Stimulated activated CD8-positive, alpha-beta memory T cell treated with anti-CD3 and anti-CD28 coated beads, Interleukin-2, amount 100 ng/mL, for 1 hour (primary cell): ENCODE results near the gene AGPAT4.

Experiments
- DNase-seq, 2 donors: peaks; one replicate each; pipeline ENCODE4 v3.0.0-alpha.2; 2020; ENCODE audit warnings: low read depth in 2 of 2

AGPAT4 gene

DNA sequence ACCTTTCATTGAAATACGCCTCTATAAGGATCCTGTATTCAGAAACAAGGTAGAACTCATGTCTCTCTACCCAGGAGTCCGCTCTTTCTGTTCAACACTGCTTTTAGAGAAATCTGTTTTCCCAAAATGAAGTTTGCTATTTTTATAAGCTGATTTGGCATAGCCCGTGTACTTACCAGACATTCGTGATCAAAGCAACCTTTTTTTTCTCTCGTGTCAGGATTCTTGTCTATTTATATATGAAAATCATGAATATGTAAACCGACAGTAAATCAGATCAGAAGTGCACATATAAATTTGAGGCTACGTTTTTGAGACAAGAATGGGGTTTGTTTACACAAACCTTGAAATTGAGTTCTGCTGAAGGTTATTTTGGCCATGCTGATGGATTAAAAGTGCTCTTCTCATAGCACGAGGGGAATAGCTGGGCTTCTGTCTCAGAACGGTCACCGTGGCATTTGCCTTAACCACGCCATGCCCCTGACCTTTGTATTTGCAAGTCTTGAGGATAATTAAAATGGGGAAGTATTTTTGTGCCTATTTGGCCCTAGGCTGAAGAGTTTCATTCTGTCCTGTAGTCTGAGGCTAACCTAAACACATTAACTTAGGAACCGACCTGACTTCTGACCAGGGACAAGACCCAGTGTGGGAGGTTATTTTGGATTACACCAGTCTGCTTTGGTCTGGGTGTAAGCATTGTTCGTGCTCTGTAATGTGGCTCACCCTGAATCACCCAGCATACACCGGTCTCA is 163.7 kb downstream of the AGPAT4 start:
- no peak for DNase-seq

DNA sequence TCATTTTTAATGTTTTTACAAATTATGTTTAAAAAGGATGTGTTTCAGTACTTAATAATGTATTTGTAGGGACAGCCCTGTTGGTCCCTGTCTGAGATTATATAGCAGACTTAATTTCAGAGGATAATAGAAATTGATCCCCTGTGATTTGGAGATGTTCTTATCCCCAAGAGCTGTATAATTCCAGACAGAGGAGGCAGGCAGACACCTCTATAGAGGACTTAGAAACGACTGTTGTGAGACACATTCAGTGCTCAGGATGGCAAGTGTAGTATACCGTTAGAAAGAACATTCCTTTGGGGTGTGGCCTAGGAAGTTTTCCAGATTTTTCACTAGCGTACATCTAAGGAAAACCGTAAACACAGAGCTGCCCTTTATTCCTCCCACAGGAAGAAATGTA is 164.5 kb downstream of the AGPAT4 start:
- no peak for DNase-seq

DNA sequence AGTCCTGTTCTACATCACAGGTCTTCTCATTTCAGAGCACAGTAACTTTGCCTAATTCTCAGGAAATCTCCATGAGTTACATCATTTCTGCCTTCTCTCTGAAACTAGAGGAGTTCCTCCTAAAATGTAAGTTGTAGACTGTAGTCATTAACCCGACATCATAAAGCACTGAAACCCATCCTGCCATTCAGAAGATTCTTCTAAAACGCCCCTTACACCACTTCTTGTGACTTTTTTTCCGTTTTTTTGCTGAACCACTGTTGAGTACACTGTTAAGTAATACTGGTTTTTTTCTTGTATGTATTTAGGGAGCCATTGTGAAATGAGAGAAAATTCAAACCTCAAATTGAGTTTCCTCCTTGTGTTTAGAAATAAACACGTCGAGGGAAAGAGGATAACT is 164.9 kb downstream of the AGPAT4 start:
- DNase-seq, result no peak

DNA sequence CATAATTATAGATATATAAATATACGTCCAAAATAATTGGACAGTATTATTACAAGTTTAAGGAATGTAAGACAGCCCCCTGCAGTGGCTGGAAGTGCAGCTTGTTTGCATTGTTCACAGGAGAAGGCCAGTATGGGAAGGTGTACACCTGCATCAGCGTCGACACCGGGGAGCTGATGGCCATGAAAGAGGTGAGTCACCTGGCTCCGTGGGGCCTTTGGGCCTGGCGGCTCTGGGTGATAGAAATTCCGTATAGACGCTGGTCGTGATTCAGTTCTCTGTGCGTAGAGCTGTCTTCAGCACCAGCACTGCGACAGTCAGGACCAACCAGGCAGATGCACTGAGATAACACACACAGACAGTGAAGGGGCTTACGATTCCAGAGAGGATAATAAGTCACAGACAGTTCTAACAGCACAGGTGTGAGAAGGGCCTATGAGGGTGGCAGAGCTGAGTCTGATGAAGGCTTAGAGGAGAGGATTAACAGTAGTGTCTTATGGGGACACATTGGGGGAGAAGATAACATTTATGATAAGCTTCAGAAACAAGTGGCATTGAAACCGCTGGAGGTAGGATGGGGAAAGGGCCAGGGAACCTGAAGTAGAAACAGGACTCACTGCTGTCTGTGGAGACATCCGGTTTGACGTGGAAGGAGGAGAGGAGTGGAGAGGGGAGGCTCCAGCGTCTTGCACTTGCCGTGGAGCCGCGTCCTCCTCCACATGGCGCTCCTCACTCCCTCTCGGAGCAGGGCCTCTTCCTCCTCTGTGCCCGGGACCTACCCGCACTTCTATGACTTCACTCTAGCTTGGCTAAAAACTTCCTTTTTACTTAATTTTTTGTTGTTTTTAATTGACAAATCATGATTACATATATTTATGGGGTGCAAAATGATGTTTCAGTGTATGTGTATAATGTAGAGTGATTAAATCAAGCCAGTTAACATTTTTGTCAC is 165.8 kb downstream of the AGPAT4 start:
- no peak for DNase-seq

DNA sequence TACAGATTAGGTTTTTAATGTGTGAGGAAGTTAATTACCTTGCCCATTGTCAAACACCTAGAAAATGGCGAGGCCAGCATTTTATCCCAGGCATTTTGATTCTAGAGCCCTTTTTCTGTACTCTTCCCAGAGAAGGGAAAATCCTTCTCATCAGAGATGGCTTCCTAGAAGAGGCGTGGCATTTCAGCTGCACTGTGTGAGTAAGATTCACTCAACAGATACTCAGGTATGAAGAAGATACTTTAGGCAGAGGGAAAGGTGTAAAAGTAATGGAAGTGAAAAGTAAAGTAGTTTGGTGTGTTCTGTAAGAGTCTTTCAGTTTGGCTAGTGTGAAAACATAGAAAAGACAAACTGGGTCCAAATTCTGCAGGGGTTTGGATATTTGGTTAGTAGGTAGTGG is 168.5 kb downstream of the AGPAT4 start:
- DNase-seq, result no peak

DNA sequence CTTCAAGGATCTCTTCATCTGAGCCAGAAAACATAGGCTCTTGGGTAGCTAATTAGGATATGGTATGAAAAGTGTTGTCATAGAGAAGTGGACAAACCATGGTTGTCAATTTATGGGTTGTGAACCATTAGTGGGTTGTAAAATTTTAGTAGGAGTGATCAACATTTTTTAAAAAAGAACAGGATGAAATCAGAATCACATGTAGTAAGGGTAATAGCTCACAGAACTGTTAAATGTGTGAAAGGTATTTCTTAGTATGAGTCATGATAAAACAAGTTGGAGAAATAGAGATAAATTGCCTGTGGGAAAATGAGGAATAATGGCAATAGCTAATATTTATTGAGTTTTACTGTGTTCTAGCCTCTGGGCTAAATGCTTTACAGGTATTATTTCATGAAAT is 168.9 kb downstream of the AGPAT4 start:
- no peak for DNase-seq

DNA sequence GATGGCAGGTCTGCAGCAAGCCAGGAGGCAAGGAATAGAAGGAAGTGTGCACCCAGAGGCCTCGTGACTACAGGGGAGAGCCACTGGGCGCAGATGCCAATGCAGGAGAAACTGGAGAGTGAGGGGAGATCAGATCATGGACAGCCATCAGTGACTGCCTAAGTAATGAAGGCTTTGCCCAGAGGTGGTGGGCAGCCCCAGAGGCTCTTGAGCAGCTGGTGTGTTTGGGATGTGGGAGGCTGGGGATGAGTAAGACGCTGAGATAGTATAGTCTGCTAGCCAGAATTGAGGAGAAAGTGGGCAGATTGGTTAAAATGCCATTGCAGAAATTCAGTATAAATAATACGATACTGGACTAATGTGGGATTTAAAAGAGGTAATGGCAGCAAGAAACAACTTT is 170.4 kb downstream of the AGPAT4 start:
- DNase-seq, result no peak

DNA sequence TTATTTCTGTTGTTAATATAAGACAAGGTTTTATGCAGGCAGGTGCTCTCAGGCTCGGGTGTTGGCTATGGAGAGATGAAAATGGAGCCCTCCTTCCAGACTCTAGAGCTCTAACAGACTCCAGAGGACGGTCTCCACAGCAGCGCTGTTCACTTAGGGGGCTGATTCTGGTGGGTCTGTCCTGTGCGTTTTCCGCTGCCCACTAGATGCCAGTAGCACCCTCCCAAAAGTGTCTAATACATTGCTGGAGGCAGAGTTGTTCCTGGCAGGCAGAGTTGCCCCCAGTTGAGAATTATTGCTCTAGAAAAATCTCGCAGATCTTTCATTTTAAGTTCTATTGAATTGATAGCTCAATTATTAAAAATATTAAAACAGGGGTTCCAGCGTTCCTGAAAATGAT is 172.3 kb downstream of the AGPAT4 start:
- no peak for DNase-seq

DNA sequence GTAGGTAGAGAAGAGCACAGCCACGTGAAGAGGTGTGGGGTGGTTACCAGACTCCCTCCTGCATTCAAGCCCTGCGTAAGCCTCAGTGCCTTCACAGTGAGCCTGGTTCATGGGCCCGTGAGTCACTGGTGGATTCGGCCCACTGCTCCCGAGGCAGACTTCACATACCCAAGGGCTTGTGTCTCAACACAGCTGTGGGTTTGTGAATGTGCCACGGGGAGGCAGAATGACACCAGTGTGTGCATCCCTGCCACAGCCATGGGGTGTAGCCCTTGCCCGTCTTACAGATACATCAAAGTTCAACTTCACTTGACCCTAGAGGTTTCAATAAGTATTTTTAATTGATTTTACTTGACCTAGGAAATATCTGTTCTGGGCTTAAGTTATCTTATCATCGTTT is 173.8 kb downstream of the AGPAT4 start:
- no peak for DNase-seq

DNA sequence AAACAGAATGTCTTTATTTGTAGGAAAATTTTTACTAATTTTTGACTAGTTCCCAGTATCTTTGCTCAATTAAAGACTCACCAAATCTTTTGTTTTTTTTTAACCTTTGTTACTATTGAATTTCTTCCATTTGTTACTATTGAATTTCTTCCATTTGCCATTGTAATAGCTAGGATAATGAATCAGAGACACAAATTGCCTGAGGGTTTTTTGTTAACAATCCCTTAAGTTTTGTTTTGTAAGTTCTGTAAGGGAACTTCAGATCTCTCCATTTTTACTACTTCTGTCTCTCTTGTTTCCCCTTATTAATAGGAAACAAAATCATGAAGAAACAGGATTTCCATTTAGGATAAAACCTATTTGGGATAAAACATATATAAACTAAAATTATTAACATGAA is 177.9 kb downstream of the AGPAT4 start:
- no peak for DNase-seq

DNA sequence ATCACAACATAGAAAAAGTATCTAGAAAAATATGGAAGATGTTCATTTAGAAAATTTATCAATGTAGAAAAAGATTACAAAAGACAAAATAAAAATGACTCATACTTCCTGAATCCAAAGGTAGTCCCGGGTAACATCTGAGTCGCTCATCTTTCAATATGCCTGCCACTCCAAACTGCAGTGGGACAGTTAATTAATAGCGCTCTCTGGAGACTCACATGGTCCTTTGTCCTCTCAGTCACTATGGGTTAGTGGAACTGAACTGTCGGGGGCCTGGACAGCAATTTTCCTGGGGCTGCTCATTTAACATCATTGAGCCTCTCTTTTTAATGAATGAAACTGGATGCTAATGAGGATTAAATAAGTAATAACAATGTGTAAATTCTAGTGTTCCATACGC is 178.9 kb downstream of the AGPAT4 start:
- no peak for DNase-seq

DNA sequence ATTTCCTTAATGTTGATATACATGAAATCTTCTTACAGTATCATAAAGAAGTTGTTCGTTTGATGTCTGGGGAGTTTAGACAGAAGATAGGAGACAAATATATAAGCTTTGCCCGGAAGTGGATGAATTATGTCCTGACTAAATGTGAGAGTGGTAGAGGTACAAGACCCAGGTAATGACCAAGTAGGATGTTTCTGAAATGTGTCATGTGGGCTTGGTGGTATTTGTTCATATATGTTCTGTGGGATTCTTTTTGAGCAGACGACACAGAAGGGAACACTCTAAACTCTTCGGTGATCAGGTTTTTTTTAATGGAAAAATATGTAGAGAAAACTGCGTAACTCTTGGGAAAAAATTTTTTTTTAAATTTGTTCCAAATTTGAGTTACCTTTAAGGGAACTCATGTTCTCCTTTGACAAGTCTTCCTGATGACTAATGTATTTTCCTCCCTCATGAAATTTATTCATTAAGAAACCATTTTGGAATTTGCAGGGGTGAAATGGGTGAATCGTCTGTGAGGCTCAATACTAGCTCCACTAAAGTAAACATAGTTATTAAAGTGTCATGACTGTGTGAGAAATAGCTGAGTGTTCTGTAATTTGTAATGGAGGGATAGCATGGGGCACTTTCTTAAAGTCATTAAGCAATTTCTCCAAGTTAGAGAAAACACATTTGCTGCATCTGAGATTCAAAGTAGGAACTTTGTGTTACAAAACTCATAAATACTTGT is 181.7 kb downstream of the AGPAT4 start:
- no peak for DNase-seq

DNA sequence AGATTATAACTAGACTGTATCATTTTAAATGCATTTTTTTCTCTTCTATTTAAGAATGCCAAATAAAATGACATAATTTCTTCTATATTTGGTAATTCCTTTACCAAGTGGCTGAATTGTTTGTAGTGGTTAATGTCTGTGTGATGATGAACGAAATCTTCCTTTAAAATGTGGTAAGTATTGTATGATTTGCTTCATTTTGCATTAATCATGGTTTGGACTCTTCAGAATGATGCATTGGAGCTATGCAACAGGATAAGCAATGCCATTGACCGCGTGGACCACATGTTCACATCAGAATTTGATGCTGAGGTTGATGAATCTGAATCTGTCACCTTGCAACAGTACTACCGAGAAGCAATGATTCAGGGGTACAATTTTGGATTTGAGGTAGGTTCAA is 182.7 kb downstream of the AGPAT4 start:
- DNase-seq, result no peak

DNA sequence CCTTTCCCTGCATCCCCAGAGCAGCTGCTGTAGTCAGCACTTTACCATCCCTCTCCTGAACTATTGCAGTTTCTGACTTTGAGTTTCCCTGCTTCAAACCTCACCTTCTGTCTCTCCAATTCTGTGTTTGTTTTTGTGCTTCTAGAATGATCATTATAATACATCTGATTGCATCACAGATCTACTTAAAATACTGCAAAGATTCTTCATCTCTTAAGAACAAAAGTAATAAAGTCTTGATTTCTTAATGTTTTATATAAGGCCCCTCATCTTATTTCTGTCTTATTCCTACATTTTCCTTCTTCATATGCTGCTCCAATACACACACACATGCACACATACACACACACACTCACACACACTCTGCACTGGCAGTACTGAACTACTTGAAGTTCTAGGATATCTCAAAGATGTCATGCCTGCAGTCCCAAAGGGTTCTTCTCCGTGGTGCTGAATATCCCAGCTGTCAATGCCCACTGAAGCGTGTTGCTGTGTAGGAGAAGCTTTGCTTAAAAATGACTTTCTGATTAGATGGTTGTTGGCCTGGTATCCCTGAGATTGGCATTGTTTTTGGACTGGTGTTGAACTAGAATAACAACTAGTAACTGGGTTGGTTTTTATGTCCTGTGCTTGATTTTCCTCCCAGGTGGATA is 185.1 kb downstream of the AGPAT4 start:
- DNase-seq, result no peak

DNA sequence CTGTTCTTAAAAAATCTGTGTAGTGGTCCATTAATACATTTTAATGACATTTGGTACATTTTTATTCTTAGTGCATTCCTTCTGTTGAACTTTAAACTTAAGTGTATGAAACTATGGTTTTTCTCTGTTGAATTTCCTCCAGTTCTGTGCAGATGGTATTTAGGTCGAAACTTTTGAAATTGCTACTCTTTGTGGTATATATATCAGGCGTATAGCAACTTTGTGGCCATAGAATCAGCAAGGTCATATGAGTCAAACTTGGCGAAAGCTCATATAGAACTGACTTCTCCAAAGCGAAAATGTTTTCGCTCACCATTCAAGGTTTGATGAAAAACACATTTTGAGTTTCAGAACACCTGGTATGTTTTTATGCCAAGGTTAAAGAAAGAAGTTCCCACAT is 188.6 kb downstream of the AGPAT4 start:
- DNase-seq, result no peak

DNA sequence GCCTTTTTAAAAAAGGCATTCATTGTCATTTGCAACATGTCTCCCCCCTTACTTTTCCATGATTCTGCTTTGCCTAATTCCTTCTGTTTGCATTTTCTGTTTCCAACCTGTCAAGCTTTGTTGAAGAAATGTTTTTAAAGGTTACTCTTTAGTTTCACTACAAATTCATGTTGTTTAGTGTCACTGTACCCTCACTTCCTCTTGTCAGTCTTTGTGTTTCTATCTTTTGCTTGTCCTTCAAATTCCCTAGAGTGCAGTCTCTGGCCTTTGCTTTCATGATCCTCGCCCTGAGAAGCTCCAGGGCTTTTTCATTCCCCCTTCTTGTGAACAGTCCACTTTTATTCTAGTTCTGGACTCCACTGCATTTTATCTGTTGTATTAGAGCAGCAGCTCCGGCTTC is 191.6 kb downstream of the AGPAT4 start:
- DNase-seq, result no peak

DNA sequence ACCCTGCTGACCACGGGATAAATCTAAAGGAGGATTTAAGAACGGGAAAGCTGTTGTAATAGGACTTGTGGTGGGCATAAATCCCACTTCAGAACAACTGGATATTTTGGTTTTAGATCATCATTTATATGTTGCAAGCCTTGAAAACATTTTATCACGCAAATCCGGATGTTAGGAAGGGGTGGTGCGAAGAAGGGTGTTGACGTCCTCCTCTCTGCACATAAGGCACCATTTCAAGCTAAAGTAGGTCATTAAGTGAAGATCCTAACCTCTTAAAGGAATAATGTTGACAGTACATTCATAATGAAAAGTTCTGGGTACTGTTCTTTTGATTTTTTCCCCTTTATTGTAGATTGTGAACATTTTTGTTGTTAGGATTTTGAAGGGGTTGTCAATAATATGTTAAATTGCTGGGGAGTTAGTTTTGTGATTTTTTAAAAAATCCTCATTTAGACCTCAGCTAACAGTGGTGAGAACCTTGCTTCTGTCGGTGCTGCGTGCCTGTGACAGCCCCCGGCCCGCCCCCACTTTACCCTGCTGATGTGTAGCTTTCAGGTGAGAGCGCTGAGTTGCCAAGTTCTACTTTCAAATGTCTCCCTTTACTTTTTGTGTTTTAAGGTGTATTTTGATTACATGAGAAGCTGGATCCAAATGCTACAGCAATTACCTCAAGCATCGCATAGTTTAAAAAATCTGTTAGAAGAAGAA is 193.4 kb downstream of the AGPAT4 start:
- DNase-seq, result no peak
